C4-2B (cell line): Measurements from ENCODE around the gene GJD2.

ENCODE experiments used
- H3K27ac ChIP-seq: fragments of 450-650 bp; 2 replicates; pipeline ENCODE4 v1.5.1; 2017
- CTCF ChIP-seq: fragments of 450-650 bp; conservative IDR thresholded peaks from 2 replicates; pipeline ENCODE4 v1.5.1; 2017; ENCODE audit warnings: mild to moderate bottlenecking
- ZFX ChIP-seq: fragments of 450-650 bp; IDR thresholded peaks from 2 replicates; pipeline ENCODE4 v1.6.1; 2017

Gene GJD2

GRCh38 chr15:34708422-34708821 is 46.4 kb downstream of the GJD2 start:
- TF ChIP-seq CTCF, result peak; percentile 93
- TF ChIP-seq ZFX, result no peak
- H3K27ac ChIP-seq, result no peak overlapping the region

- H3K27ac ChIP-seq, result no peak overlapping the region
- no peak for TF ChIP-seq ZFX
- no peak for TF ChIP-seq CTCF
Observed at GRCh38 chr15:34701536-34701935, 53.3 kb downstream of the GJD2 start.
